WTC11 (cell line): ENCODE data around the gene TNFRSF14. TPM values are rescaled to one million over a fixed set of nuclear protein-coding genes. Genes with fewer than 3 reads are reported as not detected.
A peak's percentile ranks its signal among the peaks of the same experiment; 100 is the strongest.

ENCODE experiments used
- ATAC-seq: fragments of 200-7000 bp; cut with Tn5 transposase; 2 replicates; pipeline ENCODE4 v1.10.0; 2021; ENCODE audit warnings: mild to moderate bottlenecking, moderate library complexity
- CTCF ChIA-PET: fragments of 300-600 bp; sonication (Branson Sonifier 250); formaldehyde crosslinking; loops from one replicate; lab custom pipeline; 2021; ENCODE audit warnings: antibody characterized with exemption; lab: Charles Lee
- POLR2A ChIA-PET: fragments of 350-600 bp; sonication (Branson Sonifier 250); formaldehyde crosslinking; loops from one replicate; lab custom pipeline; 2021; ENCODE audit warnings: antibody characterized with exemption; lab: Charles Lee
- DNase-seq: peaks from one replicate; pipeline ENCODE4 v3.0.0; 2021; ENCODE audit warnings: low spot score
- H3K27ac Mint-ChIP-seq: 2 replicates; pipeline ENCODE4 v1.8.0; 2021; ENCODE audit warnings: mixed read lengths
- H3K27me3 Mint-ChIP-seq: 2 replicates; pipeline ENCODE4 v1.8.0; 2021; ENCODE audit warnings: low read depth, mild to moderate bottlenecking, moderate library complexity, mixed read lengths
- H3K36me3 Mint-ChIP-seq: 2 replicates; pipeline ENCODE4 v1.8.0; 2021; ENCODE audit warnings: mixed read lengths
- H3K4me1 Mint-ChIP-seq: 2 replicates; pipeline ENCODE4 v1.8.0; 2022; ENCODE audit warnings: mixed read lengths
- H3K4me3 Mint-ChIP-seq: 2 replicates; pipeline ENCODE4 v1.8.0; 2021; ENCODE audit warnings: mild to moderate bottlenecking, moderate library complexity, mixed read lengths
- H3K9me3 Mint-ChIP-seq: 2 replicates; pipeline ENCODE4 v1.8.0; 2021; ENCODE audit warnings: mixed read lengths
- AR ChIP-seq: fragments of 250-450 bp; sonication (Bioruptor Pico); IDR thresholded peaks from 2 replicates; pipeline ENCODE4 v1.9.0; 2021; ENCODE audit warnings: mild to moderate bottlenecking
- ATF1 ChIP-seq: sonication (generic); formaldehyde crosslinking; IDR thresholded peaks from 2 replicates; pipeline ENCODE4 v1.8.1; 2023; ENCODE audit warnings: mild to moderate bottlenecking, moderate library complexity, missing genetic modification reagents
- CBFB ChIP-seq: sonication (generic); formaldehyde crosslinking; IDR thresholded peaks from 2 replicates; pipeline ENCODE4 v1.8.1; 2022; ENCODE audit warnings: mild to moderate bottlenecking, low read depth, missing genetic modification reagents
- CREM ChIP-seq: sonication (generic); formaldehyde crosslinking; IDR thresholded peaks from 2 replicates; pipeline ENCODE4 v1.8.1; 2022; ENCODE audit warnings: mild to moderate bottlenecking, missing genetic modification reagents, moderate library complexity
- E2F4 ChIP-seq: sonication (generic); formaldehyde crosslinking; IDR thresholded peaks from 2 replicates; pipeline ENCODE4 v1.8.1; 2022; ENCODE audit warnings: low read depth, mild to moderate bottlenecking, moderate library complexity, missing genetic modification reagents, borderline replicate concordance
- E2F5 ChIP-seq: sonication (generic); formaldehyde crosslinking; IDR thresholded peaks from 2 replicates; pipeline ENCODE4 v1.8.1; 2022; ENCODE audit warnings: mild to moderate bottlenecking, moderate library complexity, missing genetic modification reagents
- ELF4 ChIP-seq: sonication (generic); formaldehyde crosslinking; IDR thresholded peaks from 2 replicates; pipeline ENCODE4 v1.8.1; 2022; ENCODE audit warnings: low read depth, mild to moderate bottlenecking, moderate library complexity, missing genetic modification reagents
- ETV6 ChIP-seq: sonication (generic); formaldehyde crosslinking; IDR thresholded peaks from 2 replicates; pipeline ENCODE4 v1.8.1; 2022; ENCODE audit warnings: mild to moderate bottlenecking, missing genetic modification reagents
- FOXK1 ChIP-seq: sonication (generic); formaldehyde crosslinking; IDR thresholded peaks from 2 replicates; pipeline ENCODE4 v1.8.0; 2022; ENCODE audit warnings: mild to moderate bottlenecking, moderate library complexity, missing genetic modification reagents
- GABPB1 ChIP-seq: sonication (generic); formaldehyde crosslinking; IDR thresholded peaks from 2 replicates; pipeline ENCODE4 v1.8.1; 2023; ENCODE audit warnings: mild to moderate bottlenecking, missing genetic modification reagents
- MAX ChIP-seq: sonication (generic); formaldehyde crosslinking; IDR thresholded peaks from 2 replicates; pipeline ENCODE4 v1.8.0; 2022; ENCODE audit warnings: mild to moderate bottlenecking, missing genetic modification reagents
- NFE2L1 ChIP-seq: sonication (generic); formaldehyde crosslinking; IDR thresholded peaks from 2 replicates; pipeline ENCODE4 v1.8.1; 2023; ENCODE audit warnings: missing genetic modification reagents
- NR2C2 ChIP-seq: sonication (generic); formaldehyde crosslinking; IDR thresholded peaks from 2 replicates; pipeline ENCODE4 v1.8.0; 2022; ENCODE audit warnings: mild to moderate bottlenecking, missing genetic modification reagents
- NR3C1 ChIP-seq: sonication (generic); formaldehyde crosslinking; conservative IDR thresholded peaks from 2 replicates; pipeline ENCODE4 v1.8.1; 2023; ENCODE audit warnings: low read depth, mild to moderate bottlenecking, missing genetic modification reagents
- PRDM15 ChIP-seq: sonication (generic); formaldehyde crosslinking; IDR thresholded peaks from 2 replicates; pipeline ENCODE4 v1.8.0; 2022; ENCODE audit warnings: missing genetic modification reagents
- RORB ChIP-seq: fragments of 250-450 bp; sonication (Bioruptor Pico); IDR thresholded peaks from 2 replicates; pipeline ENCODE4 v1.9.0; 2021; ENCODE audit warnings: mild to moderate bottlenecking
- SP1 ChIP-seq: sonication (generic); formaldehyde crosslinking; conservative IDR thresholded peaks from 2 replicates; pipeline ENCODE4 v1.8.1; 2022; ENCODE audit warnings: missing genetic modification reagents
- TEAD1 ChIP-seq: sonication (generic); formaldehyde crosslinking; IDR thresholded peaks from 2 replicates; pipeline ENCODE4 v1.8.0; 2022; ENCODE audit warnings: mild to moderate bottlenecking, missing genetic modification reagents
- ZMAT4 ChIP-seq: fragments of 250-450 bp; sonication (Bioruptor Pico); IDR thresholded peaks from 2 replicates; pipeline ENCODE4 v1.9.0; 2021; ENCODE audit warnings: mild to moderate bottlenecking
- ZNF121 ChIP-seq: sonication (generic); formaldehyde crosslinking; IDR thresholded peaks from 2 replicates; pipeline ENCODE4 v1.8.0; 2023; ENCODE audit warnings: missing genetic modification reagents
- ZNF219 ChIP-seq: sonication (generic); formaldehyde crosslinking; IDR thresholded peaks from 2 replicates; pipeline ENCODE4 v1.8.0; 2023; ENCODE audit warnings: missing genetic modification reagents, mild to moderate bottlenecking, borderline replicate concordance
- ZNF423 ChIP-seq: fragments of 250-450 bp; sonication (Bioruptor Pico); IDR thresholded peaks from 2 replicates; pipeline ENCODE4 v2.1.2; 2022; ENCODE audit warnings: mild to moderate bottlenecking, moderate library complexity
- ZNF512 ChIP-seq: sonication (generic); formaldehyde crosslinking; IDR thresholded peaks from 2 replicates; pipeline ENCODE4 v1.8.1; 2022; ENCODE audit warnings: missing genetic modification reagents, borderline replicate concordance
- ZNF671 ChIP-seq: fragments of 250-450 bp; sonication (Bioruptor Pico); IDR thresholded peaks from 2 replicates; pipeline ENCODE4 v1.8.0; 2021; ENCODE audit warnings: mild to moderate bottlenecking
- total RNA-seq: library from RNA; stranded (reverse); gene quantifications from 3 replicates; pipeline ENCODE4 v1.2.3, GENCODE V29; 2021

Gene TNFRSF14
- total RNA-seq, 1 experiment from 2014 or later = 0.87 TPM

GRCh38 chr1:2586154-2587070 is 30.2 kb downstream of the TNFRSF14 start, which contains the start of gene PRXL2B:
Gene PRXL2B, plus strand, starts transcription at chr1:2586777. Its CDS starts 109 bp downstream, at chr1:2586886.
- TF ChIP-seq NFE2L1 (CRISPR knock-in tag) = no peak
- no peak for TF ChIP-seq ZNF512 (CRISPR knock-in tag)
- peak; percentile 97 for TF ChIP-seq ZNF121 (CRISPR knock-in tag)
- no peak for TF ChIP-seq ELF4 (CRISPR knock-in tag)
- TF ChIP-seq ZMAT4 (CRISPR knock-in tag) = no peak
- peak; percentile 65 for TF ChIP-seq ETV6 (CRISPR knock-in tag)
- TF ChIP-seq FOXK1 (CRISPR knock-in tag) = peak; percentile 54; the same call in 1 of the 2 replicates
- no peak for TF ChIP-seq AR (CRISPR knock-in tag)
- TF ChIP-seq TEAD1 (CRISPR knock-in tag) = 0 out of 2 replicates have a peak, but pooled peaks have one; percentile 38
- no peak for TF ChIP-seq GABPB1
- TF ChIP-seq E2F5 (CRISPR knock-in tag) = peak; percentile 81
- TF ChIP-seq SP1 (CRISPR knock-in tag) = peak; percentile 94
- TF ChIP-seq MAX (CRISPR knock-in tag) = peak; percentile 59; the same call in 1 of the 2 replicates
- no peak for TF ChIP-seq ZNF219 (CRISPR knock-in tag)
- no peak for TF ChIP-seq CBFB (CRISPR knock-in tag)
- TF ChIP-seq RORB (CRISPR knock-in tag) = no peak
- TF ChIP-seq PRDM15 (CRISPR knock-in tag) = peak; percentile 96
- TF ChIP-seq NR3C1 (CRISPR knock-in tag) = no peak
- TF ChIP-seq ATF1 = no peak
- TF ChIP-seq NR2C2 (CRISPR knock-in tag) = no peak
- TF ChIP-seq E2F4 = no peak
- peak; percentile 72 for TF ChIP-seq ZNF423 (CRISPR knock-in tag)
- TF ChIP-seq CREM = no peak
- no peak for TF ChIP-seq ZNF671
- Mint-ChIP-seq H3K27me3 (peaks cover 3% of the 10 kb centered on the region; the same call in 1 of the 2 replicates), H3K27ac (peak within 1 kb of the TSS; percentile 82; the same call in 1 of the 2 replicates), H3K4me3 (peak within 1 kb of the TSS; percentile 77), H3K9me3 (peaks cover 4% of the 10 kb centered on the region), H3K4me1 (peaks cover 19% of the 10 kb centered on the region), H3K36me3 (peaks cover 15% of the 10 kb centered on the region)
- ATAC-seq (peak; percentile 90), DNase-seq (peak; percentile 98)
- POLR2A ChIA-PET = interaction anchor here (1.0 to 1.9 kb wide), 3 partner anchors 9 to 40 kb away, joined by 3 to 6 read pairs (median 3); no protein-coding TSS in a partner anchor
- CTCF ChIA-PET = interaction anchor here (0.8 to 3.5 kb wide), 9 partner anchors 24 to 1005 kb away, joined by 3 to 28 read pairs (median 4); partner anchors contain the start of gene TNFRSF14
